CD14-positive monocyte (primary cell): ENCODE data around the gene CACNA1C. TPM values are rescaled to one million over a fixed set of nuclear protein-coding genes. Genes with fewer than 3 reads are reported as not detected.

Experiments used
- DNase-seq, 3 donors: peaks; one replicate each; pipeline ENCODE4 v3.0.0-alpha.2; 2011 to 2022
- H2AFZ ChIP-seq: 2 replicates; pipeline ENCODE4 v1.6.0; 2012; ENCODE audit warnings: mild to moderate bottlenecking, low read depth, low read length, inconsistent platforms; ENCODE audit not compliant: insufficient read depth, poor library complexity, severe bottlenecking
- H3K27ac ChIP-seq, 2 donors: 1 replicate in 1 of 2; 2 replicates in 1 of 2; pipeline ENCODE4 v1.5.1; 2012 to 2013; ENCODE audit warnings: low read length in 2 of 2, control low read depth in 1 of 2, inconsistent platforms in 1 of 2, low read depth in 1 of 2, mild to moderate bottlenecking in 1 of 2
- H3K27me3 ChIP-seq, 2 donors: one replicate each; pipeline versions ENCODE4 v1.6.0 to v1.6.1; 2011 to 2013; ENCODE audit warnings: low read length in 2 of 2; ENCODE audit not compliant: control insufficient read depth in 2 of 2, insufficient read depth in 2 of 2
- H3K36me3 ChIP-seq, 2 donors: replicated peaks in 1 of 2; 1 replicate in 1 of 2; 2 replicates in 1 of 2; pipeline versions ENCODE4 v1.5.1 to v1.6.1; 2012 to 2013; ENCODE audit warnings: low read length in 2 of 2, control low read depth in 1 of 2, inconsistent platforms in 1 of 2, mild to moderate bottlenecking in 1 of 2; ENCODE audit not compliant: insufficient read depth in 2 of 2, control insufficient read depth in 1 of 2
- H3K4me1 ChIP-seq, 2 donors: 1 replicate in 1 of 2; 2 replicates in 1 of 2; pipeline versions ENCODE4 v1.5.1 to v1.6.1; 2012 to 2013; ENCODE audit warnings: low read length in 2 of 2, control low read depth in 1 of 2, inconsistent platforms in 1 of 2, mild to moderate bottlenecking in 1 of 2, moderate library complexity in 1 of 2; ENCODE audit not compliant: insufficient read depth in 2 of 2, control insufficient read depth in 1 of 2
- H3K4me2 ChIP-seq: replicated peaks from 2 replicates; pipeline ENCODE3; 2012; ENCODE audit warnings: low read length, moderate library complexity, mild to moderate bottlenecking; ENCODE audit not compliant: poor library complexity, severe bottlenecking; ENCODE audit errors: extremely low read depth
- H3K4me3 ChIP-seq, 3 experiments: fragments of 200-600 bp in 1 of 3; sonication (generic) in 1 of 3; replicated peaks in 1 of 3; 1 replicate in 2 of 3; 2 replicates in 1 of 3; pipeline ENCODE4 v1.5.1; 2011 to 2013; ENCODE audit warnings: low read length in 3 of 3, mild to moderate bottlenecking in 3 of 3, control low read depth in 2 of 3, low read depth in 2 of 3, inconsistent platforms in 1 of 3, moderate library complexity in 1 of 3
- H3K79me2 ChIP-seq: 2 replicates; pipeline ENCODE4 v1.6.0; 2012; ENCODE audit warnings: mild to moderate bottlenecking, control low read depth, inconsistent platforms, low read length, moderate library complexity; ENCODE audit not compliant: insufficient read depth
- H3K9ac ChIP-seq: 2 replicates; pipeline ENCODE4 v1.6.0; 2017; ENCODE audit warnings: low read length, mild to moderate bottlenecking; ENCODE audit not compliant: insufficient read depth, poor library complexity, severe bottlenecking
- H3K9me3 ChIP-seq, 2 donors: replicated peaks in 1 of 2; 1 replicate in 1 of 2; 2 replicates in 1 of 2; pipeline versions ENCODE4 v1.5.1 to v1.6.1; 2012 to 2013; ENCODE audit warnings: low read length in 2 of 2, control low read depth in 1 of 2; ENCODE audit not compliant: control insufficient read depth in 1 of 2, insufficient read depth in 1 of 2
- H4K20me1 ChIP-seq: 2 replicates; pipeline ENCODE4 v1.6.0; 2012; ENCODE audit warnings: mild to moderate bottlenecking, low read length, control low read depth, moderate library complexity; ENCODE audit not compliant: insufficient read depth
- H3K27ac Mint-ChIP-seq, 7 donors: one replicate each; pipeline ENCODE4 v1.8.0; 2020; ENCODE audit warnings: mild to moderate bottlenecking in 7 of 7, mixed read lengths in 7 of 7, moderate library complexity in 6 of 7, inconsistent platforms in 2 of 7
- H3K27me3 Mint-ChIP-seq, 3 donors: one replicate each; pipeline ENCODE4 v1.8.0; 2021 to 2022; ENCODE audit warnings: low read depth in 3 of 3, mild to moderate bottlenecking in 3 of 3, mixed read lengths in 3 of 3, moderate library complexity in 3 of 3, inconsistent platforms in 1 of 3
- H3K36me3 Mint-ChIP-seq, 2 donors: one replicate each; pipeline ENCODE4 v1.8.0; 2020; ENCODE audit warnings: mixed read lengths in 2 of 2, inconsistent platforms in 1 of 2, mild to moderate bottlenecking in 1 of 2
- H3K4me1 Mint-ChIP-seq: one replicate; pipeline ENCODE4 v1.8.0; 2020; ENCODE audit warnings: mild to moderate bottlenecking, mixed read lengths
- H3K4me3 Mint-ChIP-seq, 2 donors: one replicate each; pipeline ENCODE4 v1.8.0; 2020; ENCODE audit warnings: mild to moderate bottlenecking in 2 of 2, mixed read lengths in 2 of 2, moderate library complexity in 1 of 2
- H3K9me3 Mint-ChIP-seq, 7 donors: one replicate each; pipeline ENCODE4 v1.8.0; 2020 to 2022; ENCODE audit warnings: mixed read lengths in 7 of 7, mild to moderate bottlenecking in 6 of 7, moderate library complexity in 6 of 7, inconsistent platforms in 2 of 7
- WGBS: methylation state at CpG from one replicate; pipeline ENCODE4 v1.1.5; 2013; ENCODE audit warnings: missing lambda C conversion rate; ENCODE audit not compliant: insufficient coverage; 5-methylcytosine and 5-hydroxymethylcytosine counted together
- intact Hi-C, 2 donors: fragments of 100-400 bp; cut with micrococcal nuclease; formaldehyde crosslinking; loops; one replicate each; pipeline versions ENCODE4 v1.15.0 to v1.15.1; 2023
- polyA plus RNA-seq, 3 donors: library from polyadenylated mRNA; depleted of rRNA in 1 of 3; unstranded in 2 of 3; stranded (reverse) in 1 of 3; fragments of 300-500 nt in 2 of 3; fragments of >200 nt in 1 of 3; fragmentation: Illumina TruSeq in 2 of 3; gene quantifications; 1 replicate in 2 of 3; 2 replicates in 1 of 3; pipeline ENCODE4 v1.2.3, GENCODE V29; 2012 to 2021
- TF ChIP-seq, protein P1 (sequence below): fragments of 200-600 bp; IDR thresholded peaks from one replicate; pipeline ENCODE4 v1.8.0; 2022; ENCODE audit warnings: antibody characterized with exemption, mild to moderate bottlenecking

The CACNA1C gene
- polyA plus RNA-seq, 3 donors, result not detected

DNA sequence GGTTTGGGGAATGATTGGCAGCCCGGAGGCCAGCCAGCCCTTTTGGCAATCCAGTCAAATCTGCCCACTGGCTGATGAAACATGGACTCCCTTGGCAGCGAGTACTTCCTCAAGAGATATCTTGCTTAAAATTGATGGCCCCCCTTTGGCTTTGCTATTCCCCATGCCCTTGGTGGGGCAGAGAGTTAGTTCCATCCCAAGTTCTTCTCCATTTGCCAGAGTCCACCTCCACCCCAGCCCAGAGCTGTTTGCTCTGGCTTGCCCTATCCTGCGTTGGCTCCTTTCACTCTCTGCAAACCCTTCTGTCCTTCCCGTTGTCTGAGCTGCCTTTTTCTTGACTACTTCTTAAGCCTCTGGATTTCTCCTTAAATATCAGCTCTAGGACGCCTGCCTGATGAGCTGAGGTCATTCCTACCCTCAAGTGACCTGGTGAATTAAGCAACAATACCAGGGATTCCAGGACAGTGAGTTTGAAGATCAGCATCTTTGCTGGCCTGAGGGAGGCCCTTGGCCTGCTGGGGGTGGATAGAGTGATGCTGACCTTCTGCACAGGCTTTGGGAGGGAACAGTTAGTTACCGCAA, 212.0 kb downstream of the CACNA1C start:
- Histone ChIP-seq H3K27me3 (no peaks in the 10 kb centered on the region), H3K4me1 (peaks cover 10% of the 10 kb centered on the region in 2 donors), H3K4me2 (no peak overlapping the region), H3K79me2 (no peaks in the 10 kb centered on the region), H4K20me1 (no peaks in the 10 kb centered on the region), H2AFZ (no peak overlapping the region), H3K9ac (no peak overlapping the region), H3K27ac (no peak overlapping the region), H3K36me3 (no peaks in the 10 kb centered on the region), H3K4me3 (no peak overlapping the region), H3K9me3 (no peaks in the 10 kb centered on the region)
- Mint-ChIP-seq H3K27me3 (peaks cover 0 to 1% (median 1%) of the 10 kb centered on the region in 3 donors), H3K4me3 (no peak overlapping the region), H3K36me3 (no peaks in the 10 kb centered on the region), H3K9me3 (no peaks in the 10 kb centered on the region), H3K4me1 (peaks cover 11% of the 10 kb centered on the region), H3K27ac (no peak overlapping the region)
- intact Hi-C loops, result no loop called here
- DNase-seq, result no peak
- 77% methylated on average over 6 of the region's 6 CpGs for WGBS
- TF ChIP-seq, protein P1, sequence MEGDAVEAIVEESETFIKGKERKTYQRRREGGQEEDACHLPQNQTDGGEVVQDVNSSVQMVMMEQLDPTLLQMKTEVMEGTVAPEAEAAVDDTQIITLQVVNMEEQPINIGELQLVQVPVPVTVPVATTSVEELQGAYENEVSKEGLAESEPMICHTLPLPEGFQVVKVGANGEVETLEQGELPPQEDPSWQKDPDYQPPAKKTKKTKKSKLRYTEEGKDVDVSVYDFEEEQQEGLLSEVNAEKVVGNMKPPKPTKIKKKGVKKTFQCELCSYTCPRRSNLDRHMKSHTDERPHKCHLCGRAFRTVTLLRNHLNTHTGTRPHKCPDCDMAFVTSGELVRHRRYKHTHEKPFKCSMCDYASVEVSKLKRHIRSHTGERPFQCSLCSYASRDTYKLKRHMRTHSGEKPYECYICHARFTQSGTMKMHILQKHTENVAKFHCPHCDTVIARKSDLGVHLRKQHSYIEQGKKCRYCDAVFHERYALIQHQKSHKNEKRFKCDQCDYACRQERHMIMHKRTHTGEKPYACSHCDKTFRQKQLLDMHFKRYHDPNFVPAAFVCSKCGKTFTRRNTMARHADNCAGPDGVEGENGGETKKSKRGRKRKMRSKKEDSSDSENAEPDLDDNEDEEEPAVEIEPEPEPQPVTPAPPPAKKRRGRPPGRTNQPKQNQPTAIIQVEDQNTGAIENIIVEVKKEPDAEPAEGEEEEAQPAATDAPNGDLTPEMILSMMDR, result no peak

DNA sequence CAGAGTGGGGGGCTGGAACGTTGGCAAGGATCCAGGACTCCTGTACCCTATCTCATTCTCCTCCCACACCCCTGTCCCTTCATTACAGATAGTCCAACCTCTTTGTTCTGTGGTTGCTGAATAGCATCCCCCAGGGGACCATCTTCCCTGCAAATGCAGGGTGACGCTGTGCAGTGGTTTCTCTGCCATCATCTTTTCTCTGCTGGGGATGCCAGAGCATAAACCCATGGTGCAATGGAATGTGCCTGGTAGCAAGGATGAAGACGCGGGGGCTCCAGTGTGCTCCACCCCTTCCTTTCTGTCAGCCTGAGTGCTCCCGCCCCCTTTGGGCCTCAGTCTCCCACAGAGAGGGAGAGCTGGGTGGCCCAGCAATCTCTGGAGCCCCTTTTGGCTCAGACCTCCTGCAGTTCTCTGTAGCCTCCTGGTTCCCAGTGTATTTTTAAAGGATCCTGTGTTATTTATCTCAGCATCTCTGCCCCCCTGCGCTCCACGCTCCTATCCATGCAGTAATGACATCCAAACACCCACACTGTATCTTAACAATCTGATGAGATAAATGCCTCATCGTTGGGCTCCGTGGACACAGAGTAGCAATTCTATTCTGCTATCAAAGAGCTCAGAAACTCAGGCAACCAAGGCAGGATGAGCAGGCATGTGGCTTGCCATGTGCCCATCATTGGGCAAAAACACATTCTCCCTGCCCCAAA, 212.8 kb downstream of the CACNA1C start:
- WGBS, result 86% methylated on average over 8 of the region's 9 CpGs
- H3K27ac ChIP-seq, result no peak overlapping the region

More for the DNA sequence above, 212.8 kb downstream of the CACNA1C start:
- no peaks in the 10 kb centered on the region for H4K20me1 ChIP-seq
- DNase-seq, result no peak
- no peaks in the 10 kb centered on the region for H3K27me3 ChIP-seq
- H3K4me1 ChIP-seq, result peaks cover 1 to 2% of the 10 kb centered on the region in 2 donors
- Mint-ChIP-seq H3K4me3 (no peak overlapping the region), H3K36me3 (no peaks in the 10 kb centered on the region), H3K9me3 (no peaks in the 10 kb centered on the region), H3K27ac (no peak overlapping the region), H3K4me1 (peaks cover 3% of the 10 kb centered on the region), H3K27me3 (peaks cover 0 to 1% (median 1%) of the 10 kb centered on the region in 3 donors)
- H3K79me2 ChIP-seq, result no peaks in the 10 kb centered on the region
- H3K36me3 ChIP-seq, result no peaks in the 10 kb centered on the region
- no peak overlapping the region for H3K4me3 ChIP-seq
- no peak overlapping the region for H3K4me2 ChIP-seq
- intact Hi-C loops, result no loop called here
- H3K9ac ChIP-seq, result no peak overlapping the region
- no peak overlapping the region for H2AFZ ChIP-seq
- TF ChIP-seq, protein P1, result no peak
- H3K9me3 ChIP-seq, result no peaks in the 10 kb centered on the region
